IPS-15b (cell line): Measurements from ENCODE around the gene SH3PXD2B.
A peak's percentile ranks its signal among the peaks of the same experiment; 100 is the strongest.
"Not testable (repeated sequence)": the region's sequence is repeated elsewhere in the genome, so short reads cannot be mapped to it uniquely, and the experiment has no call there.

ENCODE experiments used
- H3K27me3 ChIP-seq: one replicate; pipeline ENCODE4 v1.6.1; 2013; ENCODE audit warnings: low read length; ENCODE audit not compliant: control insufficient read depth, insufficient read depth
- H3K36me3 ChIP-seq: one replicate; pipeline ENCODE4 v1.6.1; 2013; ENCODE audit warnings: low read length; ENCODE audit not compliant: control insufficient read depth, insufficient read depth
- H3K4me1 ChIP-seq: one replicate; pipeline ENCODE4 v1.6.1; 2013; ENCODE audit warnings: mild to moderate bottlenecking, low read length; ENCODE audit not compliant: control insufficient read depth, insufficient read depth
- H3K4me3 ChIP-seq: one replicate; pipeline ENCODE4 v1.5.1; 2013; ENCODE audit warnings: low read depth, low read length
- H3K9ac ChIP-seq: one replicate; pipeline ENCODE4 v1.6.1; 2013; ENCODE audit warnings: low read depth, mild to moderate bottlenecking, low read length
- H3K9me3 ChIP-seq: one replicate; pipeline ENCODE4 v1.6.1; 2013; ENCODE audit warnings: mild to moderate bottlenecking, low read length; ENCODE audit not compliant: control insufficient read depth, insufficient read depth

SH3PXD2B gene

GRCh38 chr5:172410160-172410559 lies 44.2 kb downstream of the SH3PXD2B start:
- Histone ChIP-seq H3K9ac (no peak overlapping the region), H3K4me1 (peaks cover 2% of the 10 kb centered on the region), H3K27me3 (no peaks in the 10 kb centered on the region), H3K4me3 (no peak overlapping the region), H3K36me3 (peaks cover 9% of the 10 kb centered on the region), H3K9me3 (no peaks in the 10 kb centered on the region)

DNA sequence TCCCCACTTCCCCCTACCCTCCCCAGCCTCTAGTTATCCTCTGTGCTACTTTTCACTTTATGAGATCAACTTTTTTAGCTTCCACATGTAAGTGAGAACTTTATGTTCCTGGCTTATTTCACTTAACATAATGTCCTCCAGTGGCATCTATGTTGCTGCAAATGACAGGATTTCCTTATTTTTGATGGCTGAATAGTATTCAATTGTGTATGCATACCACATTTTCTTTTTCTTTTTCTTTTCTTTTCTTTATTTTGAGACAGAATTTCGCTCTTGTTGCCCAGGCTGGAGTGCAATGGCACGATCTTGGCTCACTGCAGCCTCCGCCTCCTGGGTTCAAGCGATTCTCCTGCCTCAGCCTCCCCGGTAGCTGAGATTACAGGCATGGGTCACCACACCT lies 44.8 kb downstream of the SH3PXD2B start:
- not testable (repeated sequence) for H3K9me3 ChIP-seq, H3K4me3 ChIP-seq, H3K9ac ChIP-seq, H3K27me3 ChIP-seq, H3K4me1 ChIP-seq
- H3K36me3 ChIP-seq: peaks cover 11% of the 10 kb centered on the region

DNA sequence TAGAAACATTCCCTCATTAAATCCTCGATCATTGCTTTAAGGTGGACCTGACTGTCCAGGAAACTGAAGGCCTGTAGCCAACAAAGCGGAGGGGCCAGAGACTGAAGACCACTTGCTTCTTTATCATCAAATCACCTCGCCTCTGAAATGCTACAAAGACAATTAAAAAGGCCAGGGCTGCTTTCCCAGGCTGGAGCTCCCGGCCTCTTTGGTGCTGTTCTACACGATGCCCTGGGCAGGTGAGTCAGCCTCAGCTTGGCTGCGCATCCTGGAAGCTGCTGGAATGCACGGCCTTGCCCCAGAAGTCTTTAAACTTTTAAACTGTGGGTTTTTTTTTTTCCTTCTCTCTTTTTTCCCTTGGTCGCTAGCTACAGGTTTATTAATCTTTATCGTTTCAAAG lies 46.5 kb downstream of the SH3PXD2B start:
- no peak overlapping the region for H3K4me3 ChIP-seq

GRCh38 chr5:172407241-172407691 lies 47.1 kb downstream of the SH3PXD2B start:
- Histone ChIP-seq H3K36me3 (peaks cover 14% of the 10 kb centered on the region), H3K4me1 (peaks cover 11% of the 10 kb centered on the region), H3K4me3 (no peak overlapping the region), H3K9ac (no peak overlapping the region), H3K9me3 (no peaks in the 10 kb centered on the region), H3K27me3 (no peaks in the 10 kb centered on the region)

More for the DNA sequence above, 46.5 kb downstream of the SH3PXD2B start:
- H3K36me3 ChIP-seq: peaks cover 13% of the 10 kb centered on the region
- H3K27me3 ChIP-seq: no peaks in the 10 kb centered on the region
- H3K9ac ChIP-seq: no peak overlapping the region
- no peaks in the 10 kb centered on the region for H3K9me3 ChIP-seq
- H3K4me1 ChIP-seq: peaks cover 9% of the 10 kb centered on the region

GRCh38 chr5:172405226-172406107 lies 48.9 kb downstream of the SH3PXD2B start:
- H3K4me1 ChIP-seq: peaks cover 15% of the 10 kb centered on the region
- H3K9ac ChIP-seq: no peak overlapping the region
- peaks cover 14% of the 10 kb centered on the region for H3K36me3 ChIP-seq
- H3K9me3 ChIP-seq: no peaks in the 10 kb centered on the region
- H3K4me3 ChIP-seq: no peak overlapping the region
- H3K27me3 ChIP-seq: no peaks in the 10 kb centered on the region

GRCh38 chr5:172404746-172405145 lies 49.6 kb downstream of the SH3PXD2B start:
- peaks cover 14% of the 10 kb centered on the region for H3K36me3 ChIP-seq
- H3K9me3 ChIP-seq: no peaks in the 10 kb centered on the region
- H3K4me1 ChIP-seq: peaks cover 16% of the 10 kb centered on the region
- H3K27me3 ChIP-seq: no peaks in the 10 kb centered on the region
- no peak overlapping the region for H3K9ac ChIP-seq
- H3K4me3 ChIP-seq: no peak overlapping the region

GRCh38 chr5:172403817-172404216 lies 50.5 kb downstream of the SH3PXD2B start:
- Histone ChIP-seq H3K9ac (peak overlapping the region; percentile 12), H3K4me1 (peaks cover 16% of the 10 kb centered on the region), H3K36me3 (peaks cover 14% of the 10 kb centered on the region), H3K4me3 (no peak overlapping the region), H3K9me3 (no peaks in the 10 kb centered on the region), H3K27me3 (no peaks in the 10 kb centered on the region)

DNA sequence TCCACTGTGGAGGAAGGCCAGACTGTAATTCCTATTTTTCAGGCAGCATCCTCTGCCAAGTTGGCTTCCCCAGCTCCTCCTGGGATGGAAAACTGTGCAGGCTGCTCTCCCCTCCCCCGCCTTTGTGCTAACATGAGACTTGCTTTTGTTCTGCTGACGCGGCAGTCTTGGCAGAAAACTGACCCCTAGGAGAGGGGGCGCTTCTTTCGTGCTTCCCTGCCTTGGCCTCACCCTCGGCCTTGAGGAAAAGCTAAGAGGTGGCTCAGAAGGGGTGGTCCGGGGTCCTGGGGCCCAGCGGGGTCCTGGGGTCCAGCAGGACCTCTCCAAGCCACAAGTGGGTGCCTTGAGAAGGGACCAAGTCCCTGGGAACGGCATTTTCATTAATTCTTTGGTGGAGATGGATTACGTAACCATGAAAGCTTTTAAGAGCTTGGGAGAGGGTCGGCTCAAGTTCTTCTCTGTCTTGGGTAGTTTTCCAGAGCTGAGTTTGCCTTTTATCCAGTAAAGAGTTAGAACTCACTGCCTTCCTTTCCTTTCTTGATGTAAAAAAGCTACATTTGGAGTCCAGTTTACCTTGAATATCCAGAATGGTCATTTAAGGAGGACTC lies 51.0 kb downstream of the SH3PXD2B start:
- H3K4me1 ChIP-seq: peaks cover 16% of the 10 kb centered on the region
- H3K27me3 ChIP-seq: no peaks in the 10 kb centered on the region
- H3K36me3 ChIP-seq: peaks cover 14% of the 10 kb centered on the region
- H3K9me3 ChIP-seq: no peaks in the 10 kb centered on the region
- peak overlapping the region; percentile 10 for H3K4me3 ChIP-seq
- H3K9ac ChIP-seq: no peak overlapping the region

- H3K36me3 ChIP-seq: peaks cover 14% of the 10 kb centered on the region
Observed at GRCh38 chr5:172402531-172403188, 51.7 kb downstream of the SH3PXD2B start.

GRCh38 chr5:172402031-172402430 lies 52.3 kb downstream of the SH3PXD2B start:
- Histone ChIP-seq H3K4me1 (peaks cover 16% of the 10 kb centered on the region), H3K36me3 (peaks cover 14% of the 10 kb centered on the region)
- not testable (repeated sequence) for H3K9me3 ChIP-seq, H3K27me3 ChIP-seq, H3K9ac ChIP-seq, H3K4me3 ChIP-seq

More at GRCh38 chr5:172402531-172403188, 51.7 kb downstream of the SH3PXD2B start:
- no peaks in the 10 kb centered on the region for H3K9me3 ChIP-seq
- H3K4me1 ChIP-seq: peaks cover 16% of the 10 kb centered on the region
- H3K27me3 ChIP-seq: no peaks in the 10 kb centered on the region
- peak overlapping the region; percentile 10 for H3K4me3 ChIP-seq
- H3K9ac ChIP-seq: no peak overlapping the region

DNA sequence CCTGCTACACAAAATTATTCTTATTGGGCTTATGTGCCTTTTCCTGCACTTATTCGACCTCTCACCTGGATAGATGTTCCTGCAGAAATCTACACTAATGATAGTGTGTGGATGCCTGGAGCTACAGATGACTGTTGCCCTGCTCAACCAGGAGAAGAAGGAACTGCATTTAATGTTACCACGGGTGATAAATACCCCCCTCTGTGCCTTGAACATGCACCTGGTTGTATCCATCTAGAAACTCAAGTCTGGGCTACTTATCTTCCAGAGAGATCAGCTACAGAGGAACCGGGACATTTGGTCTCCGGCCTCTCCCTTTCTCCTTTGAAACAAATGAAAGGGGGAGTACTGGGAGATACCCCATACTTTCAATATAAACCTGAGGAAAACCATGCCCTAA lies 54.5 kb downstream of the SH3PXD2B start:
- peaks cover 9% of the 10 kb centered on the region for H3K36me3 ChIP-seq
- H3K9ac ChIP-seq: no peak overlapping the region
- H3K27me3 ChIP-seq: no peaks in the 10 kb centered on the region
- H3K4me1 ChIP-seq: peaks cover 16% of the 10 kb centered on the region
- no peak overlapping the region for H3K4me3 ChIP-seq
- no peaks in the 10 kb centered on the region for H3K9me3 ChIP-seq
